Activated CD8-positive, alpha-beta memory T cell treated with anti-CD3 and anti-CD28 coated beads, Interleukin-2, amount 10 ng/mL, durations not matched to agents 7 days and 5 days (primary cell): ENCODE results near the gene SMURF2. TPM values are rescaled to one million over a fixed set of nuclear protein-coding genes. Genes with fewer than 3 reads are reported as not detected.
"Not testable (repeated sequence)": the region's sequence is repeated elsewhere in the genome, so short reads cannot be mapped to it uniquely, and the experiment has no call there.

Experiments used
- ATAC-seq: fragments of 150-1000 bp; cut with Tn5 transposase; one replicate; pipeline ENCODE4 v1.10.0; 2021; ENCODE audit warnings: moderate library complexity
- CTCF ChIA-PET: fragments of 350-600 bp; sonication (Branson Sonifier 250); formaldehyde crosslinking; loops from one replicate; lab custom pipeline; 2021; ENCODE audit warnings: antibody characterized with exemption; lab: Charles Lee
- DNase-seq: peaks from one replicate; pipeline ENCODE4 v3.0.0-alpha.2; 2020
- H3K27ac Mint-ChIP-seq: one replicate; pipeline ENCODE4 v1.8.0; 2021; ENCODE audit warnings: mild to moderate bottlenecking, mixed read lengths
- H3K27me3 Mint-ChIP-seq: one replicate; pipeline ENCODE4 v1.8.0; 2021; ENCODE audit warnings: mixed read lengths
- H3K36me3 Mint-ChIP-seq: one replicate; pipeline ENCODE4 v1.8.0; 2021; ENCODE audit warnings: mild to moderate bottlenecking, mixed read lengths
- H3K4me1 Mint-ChIP-seq: one replicate; pipeline ENCODE4 v1.8.0; 2021; ENCODE audit warnings: mixed read lengths
- H3K4me3 Mint-ChIP-seq: one replicate; pipeline ENCODE4 v1.8.0; 2021; ENCODE audit warnings: mild to moderate bottlenecking, moderate library complexity, mixed read lengths
- H3K9me3 Mint-ChIP-seq: one replicate; pipeline ENCODE4 v1.8.0; 2022; ENCODE audit warnings: low read depth, mixed read lengths
- total RNA-seq, 2 experiments: library from RNA; stranded (reverse); gene quantifications; one replicate each; pipeline ENCODE4 v1.2.3, GENCODE V29; 2021

Gene SMURF2
- total RNA-seq, 2 experiments from 2014 or later, result 16.0 to 22.1 TPM

DNA sequence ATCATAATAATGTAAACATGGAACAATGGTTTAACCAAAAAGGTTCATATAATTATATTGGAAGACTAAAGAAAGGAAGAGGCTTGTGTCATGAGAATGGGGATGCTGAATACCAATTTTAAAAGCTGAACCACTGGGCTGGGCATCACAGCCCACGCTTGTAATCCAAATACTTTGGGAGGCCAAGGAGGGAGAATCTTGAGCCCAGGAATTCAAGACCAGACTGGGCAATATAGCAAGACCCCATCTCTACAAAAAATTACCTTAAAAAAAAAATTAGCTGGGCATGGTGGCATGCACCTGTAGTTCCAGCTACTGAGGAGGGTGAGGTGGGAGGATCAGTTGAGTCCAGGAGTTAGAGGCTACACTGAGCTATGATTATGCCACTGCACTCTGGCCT, 65.1 kb downstream of the SMURF2 start:
- peaks cover 13% of the 10 kb centered on the region for H3K36me3 Mint-ChIP-seq
- CTCF ChIA-PET, result interaction anchor here (0.6 to 1.3 kb wide), 3 partner anchors 105 to 229 kb away, joined by 3 to 4 read pairs (median 3); no protein-coding TSS in a partner anchor
- no peak overlapping the region for H3K4me3 Mint-ChIP-seq
- H3K27me3 Mint-ChIP-seq, result no peaks in the 10 kb centered on the region
- H3K4me1 Mint-ChIP-seq, result peaks cover 31% of the 10 kb centered on the region
- no peaks in the 10 kb centered on the region for H3K9me3 Mint-ChIP-seq
- no peak overlapping the region for H3K27ac Mint-ChIP-seq
- DNase-seq (no peak), ATAC-seq (no peak)

DNA sequence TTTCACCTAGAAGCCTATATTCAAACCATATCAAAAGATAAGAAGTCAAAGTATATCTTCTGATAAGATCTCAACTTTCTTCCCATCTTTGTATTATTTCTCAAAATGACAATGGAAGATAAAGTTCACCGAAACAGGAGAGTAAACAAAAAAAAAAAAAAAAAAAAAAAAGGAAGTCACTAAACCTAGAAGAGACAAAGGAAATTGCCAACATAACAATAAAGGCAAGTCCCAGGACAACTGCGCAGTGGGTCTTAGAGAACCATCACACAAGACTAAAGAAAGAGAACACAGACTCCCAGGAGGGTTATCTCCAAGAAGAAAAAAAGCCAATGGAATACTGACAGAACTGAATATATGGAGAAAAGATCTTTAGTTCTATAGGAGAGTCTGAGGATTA, 65.7 kb downstream of the SMURF2 start:
- no peak for DNase-seq
- peaks cover 14% of the 10 kb centered on the region for H3K36me3 Mint-ChIP-seq
- H3K27ac Mint-ChIP-seq, result no peak overlapping the region

GRCh38 chr17:64591944-64592343, 70.2 kb downstream of the SMURF2 start:
- DNase-seq, result no peak
- CTCF ChIA-PET, result interaction anchor here (0.5 kb wide), 1 partner anchor 24 kb away, joined by 7 read pairs; no protein-coding TSS in a partner anchor
- Mint-ChIP-seq H3K9me3 (no peaks in the 10 kb centered on the region), H3K4me1 (peaks cover 7% of the 10 kb centered on the region), H3K4me3 (no peak overlapping the region), H3K36me3 (peaks cover 14% of the 10 kb centered on the region), H3K27ac (no peak overlapping the region), H3K27me3 (no peaks in the 10 kb centered on the region)
- ATAC-seq, result no peak

More for the DNA sequence above, 65.7 kb downstream of the SMURF2 start:
- H3K4me1 Mint-ChIP-seq, result peaks cover 31% of the 10 kb centered on the region
- no peaks in the 10 kb centered on the region for H3K9me3 Mint-ChIP-seq
- ATAC-seq, result no peak
- CTCF ChIA-PET, result interaction anchor here (0.6 to 1.3 kb wide), 3 partner anchors 104 to 229 kb away, joined by 3 to 4 read pairs (median 3); no protein-coding TSS in a partner anchor
- H3K27me3 Mint-ChIP-seq, result no peaks in the 10 kb centered on the region
- H3K4me3 Mint-ChIP-seq, result no peak overlapping the region

- no peak for DNase-seq
- no peak for ATAC-seq
- Mint-ChIP-seq H3K27ac (no peak overlapping the region), H3K9me3 (no peaks in the 10 kb centered on the region), H3K4me3 (no peak overlapping the region), H3K27me3 (no peaks in the 10 kb centered on the region), H3K4me1 (peaks cover 18% of the 10 kb centered on the region), H3K36me3 (peaks cover 20% of the 10 kb centered on the region)
- CTCF ChIA-PET, result no interaction called here
These were observed 77.0 kb downstream of the SMURF2 start for GRCh38 chr17:64585146-64585545.

GRCh38 chr17:64583038-64583437, 79.1 kb downstream of the SMURF2 start:
- CTCF ChIA-PET, result interaction anchor here (0.6 to 0.8 kb wide), 3 partner anchors 8 to 86 kb away, joined by 3 read pairs; partner anchors contain the start of gene POLG2
- H3K9me3 Mint-ChIP-seq, result no peaks in the 10 kb centered on the region
- no peak for ATAC-seq
- H3K27me3 Mint-ChIP-seq, result no peaks in the 10 kb centered on the region
- no peak overlapping the region for H3K27ac Mint-ChIP-seq
- H3K36me3 Mint-ChIP-seq, result peaks cover 26% of the 10 kb centered on the region
- no peak overlapping the region for H3K4me3 Mint-ChIP-seq
- peaks cover 20% of the 10 kb centered on the region for H3K4me1 Mint-ChIP-seq
- no peak for DNase-seq

- no peak overlapping the region for H3K4me3 Mint-ChIP-seq
- H3K27ac Mint-ChIP-seq, result peak overlapping the region; percentile 75
- peaks cover 4% of the 10 kb centered on the region for H3K9me3 Mint-ChIP-seq
- H3K36me3 Mint-ChIP-seq, result peaks cover 34% of the 10 kb centered on the region
- DNase-seq, result no peak
- CTCF ChIA-PET, result interaction anchor here (0.6 to 1.4 kb wide), 4 partner anchors 8 to 69 kb away, joined by 4 to 6 read pairs (median 4); no protein-coding TSS in a partner anchor
- peaks cover 20% of the 10 kb centered on the region for H3K4me1 Mint-ChIP-seq
- H3K27me3 Mint-ChIP-seq, result no peaks in the 10 kb centered on the region
- peak; percentile 69 for ATAC-seq
These were observed 81.5 kb downstream of the SMURF2 start for GRCh38 chr17:64580384-64581315.

GRCh38 chr17:64579917-64580316, 82.2 kb downstream of the SMURF2 start:
- Mint-ChIP-seq H3K27ac (no peak overlapping the region), H3K27me3 (no peaks in the 10 kb centered on the region), H3K9me3 (peaks cover 4% of the 10 kb centered on the region), H3K4me3 (no peak overlapping the region), H3K4me1 (peaks cover 20% of the 10 kb centered on the region), H3K36me3 (peaks cover 34% of the 10 kb centered on the region)
- no peak for ATAC-seq
- DNase-seq, result no peak
- CTCF ChIA-PET, result interaction anchor here (0.6 to 1.4 kb wide), 4 partner anchors 8 to 69 kb away, joined by 4 to 6 read pairs (median 4); no protein-coding TSS in a partner anchor

- not testable (repeated sequence) for DNase-seq, H3K9me3 Mint-ChIP-seq, H3K4me3 Mint-ChIP-seq, H3K27ac Mint-ChIP-seq, H3K27me3 Mint-ChIP-seq, ATAC-seq
- CTCF ChIA-PET, result interaction anchor here (0.9 to 2.5 kb wide), 4 partner anchors 20 to 85 kb away, joined by 4 to 6 read pairs (median 4); no protein-coding TSS in a partner anchor
- H3K4me1 Mint-ChIP-seq, result peaks cover 32% of the 10 kb centered on the region
- peaks cover 27% of the 10 kb centered on the region for H3K36me3 Mint-ChIP-seq
These were observed 85.1 kb downstream of the SMURF2 start for GRCh38 chr17:64577025-64577424.

DNA sequence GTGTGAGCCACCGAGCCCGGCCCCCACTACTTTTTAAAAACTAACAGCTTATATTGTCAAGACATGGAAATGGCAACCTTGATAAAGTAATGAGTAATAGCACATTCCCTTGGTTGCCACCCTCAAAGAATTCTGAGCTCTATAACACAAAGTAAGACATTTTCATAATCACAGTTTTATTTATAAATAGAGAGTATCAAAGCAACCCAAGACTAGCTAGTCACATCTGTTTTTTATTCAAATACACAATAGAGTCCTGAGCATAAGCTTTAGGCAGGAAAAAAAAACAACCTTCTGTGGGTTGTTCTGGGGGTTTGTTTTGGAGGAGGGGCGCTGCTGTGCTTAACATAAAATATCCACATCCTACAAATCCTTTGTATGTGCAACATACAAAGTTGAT, 86.7 kb downstream of the SMURF2 start:
- Mint-ChIP-seq H3K4me3 (no peak overlapping the region), H3K9me3 (peaks cover 4% of the 10 kb centered on the region), H3K27ac (no peak overlapping the region), H3K27me3 (no peaks in the 10 kb centered on the region), H3K36me3 (peaks cover 21% of the 10 kb centered on the region), H3K4me1 (peaks cover 21% of the 10 kb centered on the region)
- CTCF ChIA-PET, result interaction anchor here (1.0 to 2.5 kb wide), 4 partner anchors 8 to 59 kb away, joined by 3 to 6 read pairs (median 4); no protein-coding TSS in a partner anchor
- ATAC-seq, result no peak
- DNase-seq, result no peak

DNA sequence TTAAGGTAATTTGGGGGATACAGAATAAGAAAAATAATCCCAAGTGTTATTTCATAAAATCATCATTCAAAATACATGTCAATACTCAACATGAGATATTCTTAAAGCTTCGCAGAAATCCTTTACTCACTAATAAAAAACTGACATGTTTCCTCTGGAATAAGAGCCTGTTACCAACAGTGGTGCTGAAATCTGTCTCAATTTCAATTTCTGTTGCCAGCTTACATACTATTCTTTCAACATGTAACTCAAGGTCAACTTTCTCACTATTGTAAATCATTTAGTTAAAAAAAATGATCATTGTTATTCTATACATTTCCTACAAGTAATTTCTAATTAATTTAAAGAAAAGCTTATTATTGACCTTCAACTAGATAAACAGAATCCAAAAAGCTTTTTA, 87.5 kb downstream of the SMURF2 start:
- peaks cover 18% of the 10 kb centered on the region for H3K4me1 Mint-ChIP-seq
- no peak for DNase-seq
- no peak overlapping the region for H3K4me3 Mint-ChIP-seq
- no peak overlapping the region for H3K27ac Mint-ChIP-seq
- H3K27me3 Mint-ChIP-seq, result no peaks in the 10 kb centered on the region
- H3K36me3 Mint-ChIP-seq, result peaks cover 19% of the 10 kb centered on the region
- no peak for ATAC-seq
- peaks cover 4% of the 10 kb centered on the region for H3K9me3 Mint-ChIP-seq
- CTCF ChIA-PET, result interaction anchor here (0.7 to 2.5 kb wide), 5 partner anchors 9 to 60 kb away, joined by 3 to 6 read pairs (median 3); no protein-coding TSS in a partner anchor

GRCh38 chr17:64573214-64573613, 88.9 kb downstream of the SMURF2 start:
- ATAC-seq (peak; percentile 64), DNase-seq (no peak)
- CTCF ChIA-PET, result interaction anchor here (0.9 to 1.2 kb wide), 3 partner anchors 30 to 82 kb away, joined by 3 to 4 read pairs (median 3); no protein-coding TSS in a partner anchor
- H3K4me1 Mint-ChIP-seq, result peaks cover 18% of the 10 kb centered on the region
- no peaks in the 10 kb centered on the region for H3K27me3 Mint-ChIP-seq
- peaks cover 4% of the 10 kb centered on the region for H3K9me3 Mint-ChIP-seq
- no peak overlapping the region for H3K4me3 Mint-ChIP-seq
- peak overlapping the region; percentile 33 for H3K27ac Mint-ChIP-seq
- peaks cover 27% of the 10 kb centered on the region for H3K36me3 Mint-ChIP-seq

- DNase-seq, result no peak
- H3K4me3 Mint-ChIP-seq, result no peak overlapping the region
- H3K27me3 Mint-ChIP-seq, result no peaks in the 10 kb centered on the region
- peaks cover 4% of the 10 kb centered on the region for H3K9me3 Mint-ChIP-seq
- H3K4me1 Mint-ChIP-seq, result peaks cover 18% of the 10 kb centered on the region
- peak; percentile 89 for ATAC-seq
- peaks cover 25% of the 10 kb centered on the region for H3K36me3 Mint-ChIP-seq
- CTCF ChIA-PET, result interaction anchor here (0.9 to 1.2 kb wide), 3 partner anchors 30 to 82 kb away, joined by 3 to 4 read pairs (median 3); no protein-coding TSS in a partner anchor
- peak overlapping the region; percentile 84 for H3K27ac Mint-ChIP-seq
These were observed 89.4 kb downstream of the SMURF2 start for GRCh38 chr17:64572682-64573154.

- H3K4me1 Mint-ChIP-seq, result peaks cover 18% of the 10 kb centered on the region
- CTCF ChIA-PET, result interaction anchor here (1.2 kb wide), 1 partner anchor 77 kb away, joined by 4 read pairs; no protein-coding TSS in a partner anchor
- ATAC-seq (no peak), DNase-seq (no peak)
- no peak overlapping the region for H3K27ac Mint-ChIP-seq
- no peaks in the 10 kb centered on the region for H3K27me3 Mint-ChIP-seq
- H3K4me3 Mint-ChIP-seq, result no peak overlapping the region
- no peaks in the 10 kb centered on the region for H3K9me3 Mint-ChIP-seq
- H3K36me3 Mint-ChIP-seq, result peaks cover 24% of the 10 kb centered on the region
These were observed 90.4 kb downstream of the SMURF2 start for GRCh38 chr17:64571746-64572145.
